K562 treated with DMSO at 1 percent for 4 hours (cell line): ENCODE results near the gene ZNF419. TPM values are rescaled to one million over a fixed set of nuclear protein-coding genes. Genes with fewer than 3 reads are reported as not detected.

Experiments used
- total RNA-seq: library from RNA; unstranded; fragments of 300-600 nt; gene quantifications from 2 replicates; pipeline ENCODE4 v1.2.3, GENCODE V29; 2022; ENCODE audit not compliant: insufficient read depth

ZNF419 gene
- total RNA-seq, result 1.6 and 3.4 TPM in 2 replicates

DNA sequence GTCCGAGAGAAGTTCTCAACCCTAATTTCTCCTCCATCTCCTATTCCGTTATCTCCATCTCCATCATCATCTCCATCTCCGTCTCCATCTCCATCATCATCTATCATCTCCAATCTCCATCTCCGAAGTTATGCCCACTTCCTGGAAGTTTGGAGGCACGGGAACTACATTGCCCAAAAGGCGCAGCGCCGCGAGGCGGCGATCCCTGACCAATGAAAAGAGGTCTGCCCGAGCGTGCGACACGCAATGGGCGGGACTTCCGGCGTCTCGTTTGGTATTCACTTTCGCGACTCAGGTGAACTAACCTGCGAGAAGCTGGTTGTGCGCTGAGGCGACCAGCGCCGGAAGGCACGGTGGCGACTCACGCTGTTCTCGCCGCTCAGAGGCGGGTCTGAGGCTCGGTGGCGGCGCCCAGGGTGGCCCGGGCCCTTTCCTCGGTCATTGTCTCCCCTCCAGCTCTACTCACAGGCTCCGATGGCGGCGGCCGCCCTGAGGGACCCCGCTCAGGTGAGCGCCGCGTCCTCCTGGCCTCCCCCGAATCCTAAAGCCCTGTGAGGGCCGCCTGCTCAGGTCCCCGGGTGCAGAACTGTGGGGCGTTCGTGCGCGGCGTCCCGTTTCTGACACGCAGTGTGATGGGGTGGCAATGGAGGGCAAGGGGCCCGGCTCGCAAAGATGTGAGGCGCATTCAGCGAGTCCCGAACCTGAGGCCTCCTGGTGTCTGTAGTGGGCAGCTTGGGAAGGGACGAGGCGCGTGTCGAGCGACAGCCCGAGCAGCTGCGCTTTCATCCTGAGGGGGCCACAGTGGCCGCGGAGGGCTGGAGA, at the start of gene ZNF419:
Gene ZNF419, plus strand, starts transcription at position 274 of the 822 bp plus-strand sequence. Its CDS starts 201 bp downstream, at position 475.

DNA sequence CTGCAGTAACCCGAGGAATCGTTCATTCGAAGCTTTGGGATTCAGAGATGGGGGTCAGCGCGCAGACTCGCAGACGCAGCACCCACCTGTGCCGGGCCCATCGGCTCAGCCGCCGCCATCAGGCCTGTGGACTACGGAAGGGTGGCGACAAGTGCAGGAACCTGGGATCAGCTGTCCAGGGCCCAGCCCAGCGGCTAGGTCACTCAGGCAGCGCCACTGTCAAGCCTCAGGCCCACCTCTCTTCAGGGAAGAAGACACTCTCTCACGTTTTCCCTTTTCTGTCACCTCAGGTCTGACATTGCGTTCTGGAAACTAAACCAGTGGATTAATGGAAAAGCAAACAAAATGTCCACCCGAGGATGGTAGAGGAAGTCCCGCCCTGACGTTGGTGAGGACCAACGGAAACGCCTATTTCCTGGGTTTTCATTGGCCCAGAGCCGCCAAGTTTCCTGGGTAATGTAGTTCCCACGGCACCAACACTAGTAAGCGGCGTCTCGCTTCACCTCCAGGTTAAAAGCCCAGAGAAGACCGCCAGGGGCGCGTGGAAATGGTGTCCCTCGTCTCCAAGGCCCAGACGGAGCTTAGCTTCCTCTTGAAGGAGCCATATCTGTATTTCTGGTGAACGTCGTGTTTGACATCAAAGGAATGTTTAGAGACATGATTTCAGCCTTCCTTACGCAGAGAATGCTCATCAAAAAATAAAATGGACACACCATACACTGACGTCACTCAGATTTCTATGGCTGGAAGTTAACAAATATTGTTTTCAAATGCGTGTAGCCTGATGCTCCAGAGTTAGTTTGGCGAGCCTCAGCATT, 10.2 kb upstream of the ZNF419 start, which contains the start of gene ZNF772:
Gene ZNF772, minus strand, starts transcription at position 376 of the 818 bp plus-strand sequence. Its CDS starts 257 bp downstream, at position 119.

GRCh38 chr19:57499680-57500395, 12.3 kb downstream of the ZNF419 start, which contains the start of gene ZNF773:
TSS of gene ZNF773 (plus strand) at chr19:57499938. CDS start at chr19:57500081, 143 bp downstream.

DNA sequence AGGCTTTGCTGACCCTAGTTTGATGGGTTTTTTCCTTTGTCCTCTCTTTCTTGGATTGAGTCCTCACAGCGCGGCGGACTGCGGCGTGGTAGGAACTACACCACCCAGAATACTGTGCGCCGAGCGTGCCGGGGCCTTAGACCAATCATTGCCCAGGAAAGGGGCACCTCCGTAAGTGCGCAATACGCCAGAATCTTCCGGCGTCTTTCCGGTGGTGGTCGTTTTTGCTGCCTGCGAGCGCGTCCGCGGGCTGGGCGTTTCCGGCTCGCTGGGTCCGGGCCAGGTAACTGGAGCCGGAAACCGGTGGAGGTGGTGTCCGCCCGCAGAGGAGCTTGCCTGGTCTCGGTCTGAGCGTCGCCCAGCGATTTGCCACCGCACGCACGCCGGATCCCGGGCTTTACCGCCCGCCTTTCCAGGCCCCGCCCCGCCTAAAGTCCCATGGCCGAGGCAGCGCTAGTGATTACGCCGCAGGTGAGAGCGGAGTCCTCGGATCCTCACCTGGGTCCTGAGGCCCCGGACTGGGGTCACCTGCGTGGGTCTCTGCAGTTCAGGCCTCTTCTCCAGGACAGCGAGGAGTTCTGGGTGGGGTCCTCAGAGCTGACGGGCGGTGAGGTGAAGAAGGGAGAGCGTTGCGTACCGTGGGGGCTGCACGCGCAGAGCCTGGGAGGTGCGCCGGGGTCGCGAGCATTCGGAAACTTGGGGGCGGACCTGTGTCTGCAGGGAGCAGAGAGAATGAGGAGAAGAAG, 39.8 kb downstream of the ZNF419 start, which contains the start of gene ZNF549:
Gene ZNF549, plus strand, starts transcription at position 221 of the 746 bp plus-strand sequence. Its CDS starts 218 bp downstream, at position 439.

Other genes starting within 250 kb of the ZNF419 start
- gene ZNF805, start 247.1 kb upstream of the ZNF419 start, total RNA-seq, result 1.7 and 2.0 TPM in 2 replicates
- 0.97 and 1.3 TPM in 2 replicates for gene ZNF460, start 207.3 kb upstream of the ZNF419 start, total RNA-seq
- 0.71 TPM in 1 of 2 replicates, not detected in the other for gene ZNF543, start 167.3 kb upstream of the ZNF419 start, total RNA-seq
- gene ZNF304, start 136.5 kb upstream of the ZNF419 start, total RNA-seq, result 3.1 and 4.0 TPM in 2 replicates
- 5.5 and 7.3 TPM in 2 replicates for gene TRAPPC2B, start 124.2 kb upstream of the ZNF419 start, total RNA-seq
- gene ZNF547, start 124.2 kb upstream of the ZNF419 start, total RNA-seq, result 0.42 and 1.0 TPM in 2 replicates
- gene ZNF548, start 97.9 kb upstream of the ZNF419 start, total RNA-seq, result 3.1 and 6.6 TPM in 2 replicates
- 0.82 and 1.4 TPM in 2 replicates for gene ZNF17, start 76.6 kb upstream of the ZNF419 start, total RNA-seq
- gene ZNF749, start 52.4 kb upstream of the ZNF419 start, total RNA-seq, result 4.7 and 5.6 TPM in 2 replicates
- not detected in 2 replicates for gene VN1R1, start 30.6 kb upstream of the ZNF419 start, total RNA-seq
- 0.24 and 0.67 TPM in 2 replicates for gene ZNF772, start 10.2 kb upstream of the ZNF419 start, total RNA-seq
- gene ZNF773, start 12.2 kb downstream of the ZNF419 start, total RNA-seq, result 0.31 and 5.2 TPM in 2 replicates
- gene ZNF549, start 39.6 kb downstream of the ZNF419 start, total RNA-seq, result 0.29 TPM in 1 of 2 replicates, not detected in the other
- gene ZNF550, start 72.1 kb downstream of the ZNF419 start, total RNA-seq, result 2.7 and 6.8 TPM in 2 replicates
- gene ZNF416, start 91.2 kb downstream of the ZNF419 start, total RNA-seq, result 1.1 TPM in 2 replicates
- gene ZIK1, start 96.4 kb downstream of the ZNF419 start, total RNA-seq, result 1.0 TPM in 1 of 2 replicates, not detected in the other
- gene ZNF530, start 112.1 kb downstream of the ZNF419 start, total RNA-seq, result 1.8 and 7.1 TPM in 2 replicates
- 5.9 and 9.4 TPM in 2 replicates for gene ZNF134, start 126.5 kb downstream of the ZNF419 start, total RNA-seq
- 3.6 and 9.4 TPM in 2 replicates for gene ZNF211, start 145.4 kb downstream of the ZNF419 start, total RNA-seq
- gene ZSCAN4, start 181.2 kb downstream of the ZNF419 start, total RNA-seq, result not detected in 2 replicates
- gene ZNF551, start 194.2 kb downstream of the ZNF419 start, total RNA-seq, result 1.8 and 2.2 TPM in 2 replicates
- gene ZNF154, start 221.5 kb downstream of the ZNF419 start, total RNA-seq, result not detected in 2 replicates
- gene ZNF671, start 239.9 kb downstream of the ZNF419 start, total RNA-seq, result 1.2 and 3.0 TPM in 2 replicates